ENCODE results near the gene ACER2. TPM values are rescaled to one million over a fixed set of nuclear protein-coding genes. Genes with fewer than 3 reads are reported as not detected.

Gene ACER2
- total and polyA plus RNA-seq, 2 of the 4 experiments (the other 2 are of a cell fraction) = 0.84 to 1.6 TPM

- no peak overlapping the region for H2AK5ac ChIP-seq (ENCODE audit: low read depth, low read length)
- H4K5ac ChIP-seq (ENCODE audit: low read depth, low read length) = no peak overlapping the region
- H3K4me3 ChIP-seq (ENCODE audit: insufficient read depth, low read depth, low read length) = no peak overlapping the region
- POLR2A ChIA-PET (ENCODE audit: unreplicated experiment) = no interaction called here
- H4K8ac ChIP-seq (ENCODE audit: low read depth in 2 of 2, low read length in 2 of 2) = no peak overlapping the region
- no peak overlapping the region for H3K4me2 ChIP-seq (ENCODE audit: low read depth, low read length)
- no TSS peak for BruUV-seq (replicated peaks)
- H2BK5ac ChIP-seq (ENCODE audit: low read depth, low read length, poor library complexity, severe bottlenecking) = no peak overlapping the region
- H2BK15ac ChIP-seq (ENCODE audit: low read depth, low read length) = no peak overlapping the region
- H2AK9ac ChIP-seq (replicated peaks; ENCODE audit: low read depth, low read length, poor library complexity) = no peak overlapping the region
- intact Hi-C loops (cut with micrococcal nuclease) = no loop called here
- H2AFZ ChIP-seq (replicated peaks; ENCODE audit: low read length, poor library complexity) = no peak overlapping the region
- no peak overlapping the region for H2BK120ac ChIP-seq (ENCODE audit: low read depth, low read length)
- no peak for ATAC-seq (ENCODE audit: low read depth)
- no peaks in the 10 kb centered on the region for H3K36me3 ChIP-seq (ENCODE audit: control insufficient read depth, insufficient read depth, low read length)
- no peaks in the 10 kb centered on the region for H3K9me3 ChIP-seq (ENCODE audit: control insufficient read depth, insufficient read depth, low read length)
- no peak overlapping the region for H4K91ac ChIP-seq (ENCODE audit: insufficient read depth, low read depth, low read length)
- H3K56ac ChIP-seq (ENCODE audit: extremely low read depth, insufficient read depth, low read length) = no peak overlapping the region
- in situ Hi-C loops (cut with MboI; ENCODE audit: low sequenced_read_pairs) = no loop called here
- H2BK20ac ChIP-seq (ENCODE audit: low read depth, low read length) = no peak overlapping the region
- TF ChIP-seq NFE2L2 (IDR thresholded peaks at IDR 0.05; ENCODE audit: low read depth, low read length) (no peak), ELK1 (IDR thresholded peaks at IDR 0.05; ENCODE audit: borderline replicate concordance, low read depth, low read length) (no peak), MXI1 (IDR thresholded peaks at IDR 0.05; ENCODE audit: borderline replicate concordance, low read depth, low read length) (no peak), BHLHE40 (IDR thresholded peaks at IDR 0.05; ENCODE audit: low read depth, low read length) (no peak), SMC3 (IDR thresholded peaks at IDR 0.05; ENCODE audit: low read depth, low read length) (no peak), MAFK (IDR thresholded peaks at IDR 0.05; ENCODE audit: low read depth, low read length) (no peak), USF2 (IDR thresholded peaks at IDR 0.05; ENCODE audit: low read depth, low read length) (no peak), CTCF (conservative IDR thresholded peaks at IDR 0.05; ENCODE audit: low read depth, low read length) (no peak), POLR2A (IDR thresholded peaks at IDR 0.05; ENCODE audit: low read depth, low read length) (no peak), FOS (IDR thresholded peaks at IDR 0.05; ENCODE audit: low read depth, low read length) (no peak), RAD21 (IDR thresholded peaks at IDR 0.05; ENCODE audit: low read length) (no peak), MAZ (IDR thresholded peaks at IDR 0.05; ENCODE audit: borderline replicate concordance, low read depth, low read length) (no peak), CEBPB (IDR thresholded peaks at IDR 0.05; ENCODE audit: low read depth, low read length) (no peak), RCOR1 (IDR thresholded peaks at IDR 0.05; ENCODE audit: insufficient replicate concordance, low read length) (no peak), CHD1 (IDR thresholded peaks at IDR 0.05; ENCODE audit: low read depth, low read length) (no peak), RFX5 (IDR thresholded peaks at IDR 0.05; ENCODE audit: low read depth, low read length) (no peak)
- H3K23ac ChIP-seq (ENCODE audit: low read depth, low read length) = no peak overlapping the region
- no peaks in the 10 kb centered on the region for H3K79me1 ChIP-seq (ENCODE audit: low read depth in 1 of 2, low read length in 2 of 2)
- CTCF ChIA-PET = interaction anchor here (0.6 kb wide), 1 partner anchor 69 kb away, joined by 3 read pairs; no protein-coding TSS in a partner anchor
- H3K27ac ChIP-seq (ENCODE audit: insufficient read depth, low read length) = no peak overlapping the region
- H3K4ac ChIP-seq (ENCODE audit: low read depth, low read length) = no peak overlapping the region
- H4K20me1 ChIP-seq (ENCODE audit: insufficient read depth, low read length) = no peaks in the 10 kb centered on the region
- peaks cover 4% of the 10 kb centered on the region for H3K9me1 ChIP-seq (ENCODE audit: insufficient read depth, low read length)
- dilution Hi-C loops (cut with HindIII; ENCODE audit: low sequenced_read_pairs, unreplicated experiment) = no loop called here
- H3K14ac ChIP-seq (replicated peaks; ENCODE audit: low read depth, low read length) = no peak overlapping the region
- H3K9ac ChIP-seq (ENCODE audit: low read depth, low read length) = no peak overlapping the region
- H3K18ac ChIP-seq (ENCODE audit: low read depth, low read length) = no peak overlapping the region
- H3K4me1 ChIP-seq (ENCODE audit: control insufficient read depth, insufficient read depth, low read length) = 0 out of 2 replicates have a peak, but pooled peaks cover 2% of the 10 kb centered on the region
- H3K27me3 ChIP-seq (ENCODE audit: control insufficient read depth, insufficient read depth, low read length) = 0 out of 2 replicates have a peak, but pooled peaks cover 2% of the 10 kb centered on the region
- no peak for DNase-seq
- WGBS, 2 experiments (ENCODE audit: extremely low coverage in 2 of 2, insufficient read length in 1 of 2) = 54% methylated on average over 3 of the region's 6 CpGs; no CpG with 5 or more reads in 1 of the 2 experiments
Measured at GRCh38 chr9:19460243-19460642, 51.4 kb downstream of the ACER2 start.
